Stimulated activated CD4-positive, alpha-beta T cell treated with anti-CD3 and anti-CD28 coated beads, TNF-alpha, amount 100 ng/mL, for 4 hours (primary cell): ENCODE measurements around the gene DPM3.

Source experiments
- DNase-seq, 3 experiments: peaks; one replicate each; pipeline ENCODE4 v3.0.0-alpha.2; 2020; ENCODE audit warnings: low read depth in 3 of 3

DPM3 gene

GRCh38 chr1:155094622-155094948, 45.7 kb downstream of the DPM3 start:
- DNase-seq: no peak

DNA sequence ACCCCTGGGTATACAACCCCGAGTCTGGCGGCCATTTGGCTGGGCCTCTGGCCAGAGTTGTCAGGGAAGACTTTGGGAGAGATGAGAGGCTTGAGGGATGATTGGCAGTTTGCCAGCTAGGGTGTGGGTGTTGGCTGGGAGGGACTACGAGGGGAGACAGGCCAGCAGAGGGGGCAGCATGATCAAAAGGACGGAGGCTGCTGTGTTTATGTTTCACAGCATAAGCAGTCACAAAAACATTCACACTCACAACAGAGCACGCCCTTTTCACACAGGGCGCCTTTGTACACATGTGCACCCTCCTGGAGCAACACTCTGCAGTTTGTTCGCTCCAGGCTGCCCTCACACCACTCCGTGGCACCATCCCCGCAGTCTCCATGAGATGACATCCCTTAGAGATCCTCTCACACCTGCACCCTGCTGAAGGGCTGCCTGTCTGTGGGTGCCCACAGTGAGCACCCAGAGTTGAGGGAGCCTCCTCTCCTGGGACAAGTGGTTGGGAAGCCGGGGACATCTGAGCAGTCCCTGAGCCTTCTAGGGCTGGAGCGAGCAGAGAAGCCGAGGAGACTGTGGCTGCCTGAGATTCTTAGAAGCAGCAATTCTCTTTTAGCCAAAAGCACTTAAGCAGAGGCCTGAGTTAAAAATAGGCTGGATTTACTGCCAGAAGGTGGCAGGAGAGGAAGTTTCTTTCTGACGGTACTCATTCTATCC, 46.3 kb downstream of the DPM3 start:
- DNase-seq: no peak

- no peak for DNase-seq
Observed at GRCh38 chr1:155092641-155093040, 47.7 kb downstream of the DPM3 start.

DNA sequence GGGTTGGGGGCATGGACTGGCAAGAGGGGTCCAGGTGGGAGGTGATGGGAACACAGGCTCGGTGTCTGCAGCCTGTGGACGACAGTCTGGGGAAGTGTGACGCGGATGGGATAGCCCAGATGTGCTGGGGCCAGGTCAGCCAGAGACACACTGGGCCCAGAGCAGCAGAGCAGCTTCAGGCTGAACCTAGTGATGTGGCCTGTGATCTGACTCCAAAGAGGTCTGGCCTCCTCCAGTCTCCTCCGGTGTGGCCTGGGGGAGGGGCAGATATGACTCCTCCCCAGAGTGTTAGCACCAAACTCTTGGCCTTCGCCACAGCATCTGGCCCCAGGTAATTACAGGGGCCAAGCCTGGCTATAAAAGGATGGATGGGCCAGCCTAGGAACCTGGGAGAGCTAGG, 48.2 kb downstream of the DPM3 start:
- no peak for DNase-seq

DNA sequence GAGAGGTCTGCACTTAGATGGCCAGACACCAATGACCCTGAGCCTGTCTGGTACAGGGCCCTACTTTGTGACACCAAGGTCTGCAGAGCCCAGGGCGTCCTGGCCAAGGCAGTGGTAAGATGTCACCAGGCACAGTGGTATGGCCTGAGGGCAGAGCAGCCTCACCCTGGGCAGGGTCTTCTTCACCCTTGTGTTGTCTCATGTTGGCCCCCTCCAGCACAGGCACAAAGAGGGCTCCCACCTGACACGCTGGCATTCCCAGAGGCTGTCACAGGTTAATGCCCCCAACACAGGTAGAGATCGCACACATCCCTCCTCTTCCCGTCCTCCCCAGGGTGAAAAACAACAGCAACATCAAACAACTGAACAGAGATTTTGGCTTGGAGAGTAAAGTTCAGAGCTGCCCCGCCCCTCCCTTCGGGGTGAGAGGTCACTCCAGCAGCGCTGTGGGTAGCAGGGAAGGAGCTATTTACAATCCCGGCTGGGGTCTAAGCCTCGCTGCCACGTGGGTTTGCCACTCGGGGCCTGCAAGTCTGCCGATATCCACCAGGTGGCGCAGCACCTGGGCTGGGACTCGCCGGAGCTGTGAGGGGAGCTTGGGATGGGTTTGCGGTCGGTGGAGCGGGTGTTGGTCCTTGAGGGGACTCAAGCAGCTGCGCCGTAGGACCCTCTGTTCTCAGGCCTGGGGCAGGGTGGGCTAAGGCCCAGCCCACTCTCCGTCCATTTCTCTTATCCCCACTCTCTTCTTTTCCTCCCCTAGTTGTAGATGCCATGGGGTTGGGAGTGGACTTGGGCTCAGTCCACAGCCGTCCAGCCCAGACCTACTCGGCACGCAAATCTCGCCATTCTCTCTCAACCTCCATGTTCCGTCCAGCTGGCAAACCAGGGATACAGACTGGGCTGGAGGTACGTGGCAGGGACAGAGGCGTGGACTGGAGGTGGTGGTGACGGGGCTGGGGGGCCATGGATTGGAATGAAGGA, 49.0 kb downstream of the DPM3 start:
- peak; percentile 68 to 73 (median 70) for DNase-seq
